Activated T-helper 2 cell treated with anti-CD3 and anti-CD28 coated beads, Interferon-gamma antibody, Interleukin-2, Interleukin-4, amounts not matched to agents 10 μg/mL and 5 μg/mL and 100 μg/mL, durations not matched to agents 14 hours and 24 hours and 36 hours (primary cell): ENCODE measurements around the gene HSPA1L. TPM values are rescaled to one million over a fixed set of nuclear protein-coding genes. Genes with fewer than 3 reads are reported as not detected.
"Not testable (repeated sequence)": the region's sequence is repeated elsewhere in the genome, so short reads cannot be mapped to it uniquely, and the experiment has no call there.

Source experiments
- DNase-seq: peaks from one replicate; pipeline ENCODE4 v3.0.0; 2021; ENCODE audit warnings: low spot score
- H3K27ac Mint-ChIP-seq: one replicate; pipeline ENCODE4 v1.8.0; 2021; ENCODE audit warnings: mixed read lengths
- H3K27me3 Mint-ChIP-seq: one replicate; pipeline ENCODE4 v1.8.0; 2021; ENCODE audit warnings: low read depth, mixed read lengths
- H3K36me3 Mint-ChIP-seq: one replicate; pipeline ENCODE4 v1.8.0; 2021; ENCODE audit warnings: low read depth, mixed read lengths
- H3K4me1 Mint-ChIP-seq: one replicate; pipeline ENCODE4 v1.8.0; 2021; ENCODE audit warnings: low read depth, mixed read lengths
- H3K4me3 Mint-ChIP-seq: one replicate; pipeline ENCODE4 v1.8.0; 2021; ENCODE audit warnings: low read depth, mild to moderate bottlenecking, moderate library complexity, mixed read lengths
- H3K9me3 Mint-ChIP-seq: one replicate; pipeline ENCODE4 v1.8.0; 2021; ENCODE audit warnings: mixed read lengths
- intact Hi-C: fragments of 100-400 bp; cut with micrococcal nuclease; formaldehyde crosslinking; loops from one replicate; pipeline ENCODE4 v1.15.1; 2023
- total RNA-seq: library from RNA; stranded (reverse); gene quantifications from 2 replicates; pipeline ENCODE4 v1.2.3, GENCODE V29; 2022

The HSPA1L gene
- total RNA-seq, 1 donor from 2014 or later = 2.1 TPM

GRCh38 chr6:31850765-31851484 is 35.8 kb upstream of the HSPA1L start:
- Mint-ChIP-seq H3K4me3 (no peak overlapping the region), H3K36me3 (no peaks in the 10 kb centered on the region), H3K4me1 (no peaks in the 10 kb centered on the region), H3K27ac (no peak overlapping the region), H3K27me3 (no peaks in the 10 kb centered on the region), H3K9me3 (no peaks in the 10 kb centered on the region)
- intact Hi-C loops = no loop called here
- no peak for DNase-seq

- no peaks in the 10 kb centered on the region for H3K36me3 Mint-ChIP-seq
- H3K9me3 Mint-ChIP-seq = no peaks in the 10 kb centered on the region
- intact Hi-C loops = no loop called here
- H3K27ac Mint-ChIP-seq = no peak overlapping the region
- H3K27me3 Mint-ChIP-seq = no peaks in the 10 kb centered on the region
- no peak for DNase-seq
- no peak overlapping the region for H3K4me3 Mint-ChIP-seq
- no peaks in the 10 kb centered on the region for H3K4me1 Mint-ChIP-seq
Measured at GRCh38 chr6:31847276-31847978, 32.3 kb upstream of the HSPA1L start.

GRCh38 chr6:31844507-31844906 is 29.4 kb upstream of the HSPA1L start:
- no peak for DNase-seq
- Mint-ChIP-seq H3K27ac (no peak overlapping the region), H3K4me1 (peaks cover 1% of the 10 kb centered on the region), H3K9me3 (no peaks in the 10 kb centered on the region), H3K4me3 (no peak overlapping the region), H3K27me3 (no peaks in the 10 kb centered on the region), H3K36me3 (peaks cover 23% of the 10 kb centered on the region)
- intact Hi-C loops = no loop called here

GRCh38 chr6:31842053-31842452 is 27.0 kb upstream of the HSPA1L start:
- Mint-ChIP-seq H3K4me3 (no peak overlapping the region), H3K4me1 (peaks cover 16% of the 10 kb centered on the region), H3K27me3 (no peaks in the 10 kb centered on the region), H3K36me3 (peaks cover 47% of the 10 kb centered on the region), H3K27ac (no peak overlapping the region), H3K9me3 (no peaks in the 10 kb centered on the region)
- no peak for DNase-seq
- intact Hi-C loops = no loop called here

- not testable (repeated sequence) for H3K27ac Mint-ChIP-seq, H3K9me3 Mint-ChIP-seq, DNase-seq, H3K4me3 Mint-ChIP-seq, H3K27me3 Mint-ChIP-seq
- peaks cover 27% of the 10 kb centered on the region for H3K4me1 Mint-ChIP-seq
- intact Hi-C loops = loop anchor here (10.0 kb wide), 3 partner anchors 335 to 1005 kb away; partner anchors contain the start of genes AGPAT1, MICB, PSMB8 and RNF5
- peaks cover 69% of the 10 kb centered on the region for H3K36me3 Mint-ChIP-seq
Measured at GRCh38 chr6:31839779-31840126, 24.7 kb upstream of the HSPA1L start.

GRCh38 chr6:31838968-31839367 is 23.9 kb upstream of the HSPA1L start:
- H3K36me3 Mint-ChIP-seq = peaks cover 73% of the 10 kb centered on the region
- intact Hi-C loops = loop anchor here (10.0 kb wide), 3 partner anchors 336 to 1006 kb away; partner anchors contain the start of genes AGPAT1, MICB, PSMB8 and RNF5
- no peak overlapping the region for H3K27ac Mint-ChIP-seq
- H3K27me3 Mint-ChIP-seq = no peaks in the 10 kb centered on the region
- H3K9me3 Mint-ChIP-seq = no peaks in the 10 kb centered on the region
- peaks cover 29% of the 10 kb centered on the region for H3K4me1 Mint-ChIP-seq
- peak overlapping the region; percentile 43 for H3K4me3 Mint-ChIP-seq
- DNase-seq = no peak

- not testable (repeated sequence) for H3K9me3 Mint-ChIP-seq, DNase-seq, H3K27me3 Mint-ChIP-seq, H3K27ac Mint-ChIP-seq
- peaks cover 73% of the 10 kb centered on the region for H3K36me3 Mint-ChIP-seq
- peak overlapping the region; percentile 87 for H3K4me3 Mint-ChIP-seq
- intact Hi-C loops = loop anchor here (10.0 kb wide), 3 partner anchors 337 to 1007 kb away; partner anchors contain the start of genes AGPAT1, MICB, PSMB8 and RNF5
- peaks cover 31% of the 10 kb centered on the region for H3K4me1 Mint-ChIP-seq
Measured at GRCh38 chr6:31838114-31838553, 23.1 kb upstream of the HSPA1L start.

GRCh38 chr6:31837369-31838113 is 22.5 kb upstream of the HSPA1L start:
- Mint-ChIP-seq H3K4me1 (peaks cover 31% of the 10 kb centered on the region), H3K4me3 (peak overlapping the region; percentile 87), H3K27ac (peak overlapping the region; percentile 97), H3K36me3 (peaks cover 73% of the 10 kb centered on the region), H3K27me3 (no peaks in the 10 kb centered on the region), H3K9me3 (no peaks in the 10 kb centered on the region)
- intact Hi-C loops = loop anchor here (10.0 kb wide), 3 partner anchors 337 to 1007 kb away; partner anchors contain the start of genes AGPAT1, MICB, PSMB8 and RNF5
- no peak for DNase-seq

GRCh38 chr6:31836474-31837368 is 21.6 kb upstream of the HSPA1L start:
- peak overlapping the region; percentile 97 for H3K27ac Mint-ChIP-seq
- H3K27me3 Mint-ChIP-seq = no peaks in the 10 kb centered on the region
- peak overlapping the region; percentile 87 for H3K4me3 Mint-ChIP-seq
- H3K9me3 Mint-ChIP-seq = no peaks in the 10 kb centered on the region
- H3K36me3 Mint-ChIP-seq = peaks cover 69% of the 10 kb centered on the region
- peaks cover 31% of the 10 kb centered on the region for H3K4me1 Mint-ChIP-seq
- intact Hi-C loops = loop anchor here (10.0 kb wide), 3 partner anchors 338 to 1008 kb away; partner anchors contain the start of genes AGPAT1, MICB, PSMB8 and RNF5
- DNase-seq = no peak

- peak overlapping the region; percentile 87 for H3K4me3 Mint-ChIP-seq
- no peaks in the 10 kb centered on the region for H3K27me3 Mint-ChIP-seq
- H3K9me3 Mint-ChIP-seq = no peaks in the 10 kb centered on the region
- H3K36me3 Mint-ChIP-seq = peaks cover 70% of the 10 kb centered on the region
- peaks cover 31% of the 10 kb centered on the region for H3K4me1 Mint-ChIP-seq
- peak overlapping the region; percentile 97 for H3K27ac Mint-ChIP-seq
- intact Hi-C loops = loop anchor here (10.0 kb wide), 3 partner anchors 339 to 1009 kb away; partner anchors contain the start of genes AGPAT1, MICB, PSMB8 and RNF5
- no peak for DNase-seq
Measured at GRCh38 chr6:31836047-31836473, 21.0 kb upstream of the HSPA1L start.

GRCh38 chr6:31834367-31835250 is 19.5 kb upstream of the HSPA1L start:
- peak; percentile 71 for DNase-seq
- Mint-ChIP-seq H3K9me3 (no peaks in the 10 kb centered on the region), H3K36me3 (peaks cover 70% of the 10 kb centered on the region), H3K4me1 (peaks cover 36% of the 10 kb centered on the region), H3K27ac (peak overlapping the region; percentile 97), H3K27me3 (no peaks in the 10 kb centered on the region), H3K4me3 (peak overlapping the region; percentile 87)
- intact Hi-C loops = loop anchor here (1.0 to 10.0 kb wide), 10 partner anchors 29 to 1010 kb away; partner anchors contain the start of genes AGPAT1, ATP6V1G2, EHMT2 and LY6G5C
